Uterus (tissue), 2 donors: ENCODE results near the gene ATP8A2.

ENCODE experiments used
- CTCF ChIP-seq, 4 experiments: fragments of 200-600 bp in 2 of 4; fragments of 450-650 bp in 2 of 4; sonication (generic) in 2 of 4; IDR thresholded peaks; one replicate each; pipeline ENCODE4 v1.5.1; 2016 to 2019; ENCODE audit warnings: antibody characterized with exemption in 4 of 4, mild to moderate bottlenecking in 2 of 4, moderate library complexity in 1 of 4
- POLR2A ChIP-seq, 2 donors: fragments of 450-650 bp; IDR thresholded peaks; one replicate each; pipeline ENCODE4 v1.6.1; 2016; ENCODE audit warnings: antibody characterized with exemption in 2 of 2, mild to moderate bottlenecking in 1 of 2, moderate library complexity in 1 of 2

GRCh38 chr13:26029581-26030136, 657.9 kb downstream of the ATP8A2 start:
- TF ChIP-seq CTCF (IDR thresholded peaks at IDR 0.05): no peak
- no peak for TF ChIP-seq POLR2A (IDR thresholded peaks at IDR 0.05)
